ENCODE measurements around the gene ANKRD63. TPM values are rescaled to one million over a fixed set of nuclear protein-coding genes. Genes with fewer than 3 reads are reported as not detected.
A peak's percentile ranks its signal among the peaks of the same experiment; 100 is the strongest.

Gene ANKRD63
- total and polyA plus RNA-seq, 10 donors, result not detected

- H3K27me3 ChIP-seq (replicated peaks in 1 of 7), result no peaks in the 10 kb centered on the region
- no peak overlapping the region for H3K27ac ChIP-seq
- peaks cover 0 to 23% (median 14%) of the 10 kb centered on the region in 8 donors for H3K9me3 ChIP-seq
- intact Hi-C loops (cut with DNase I; ENCODE audit: low total_unique reads), result no loop called here
- DNase-seq, result peak; percentile 56
- WGBS, 5 donors, result 79 to 90% (median 82%) methylated on average over 10 to 11 of the region's 11 CpGs
- H3K36me3 ChIP-seq, result peaks cover 3 to 71% (median 44%) of the 10 kb centered on the region in 6 donors
- peaks cover 0 to 69% (median 29%) of the 10 kb centered on the region in 6 donors for H3K4me1 ChIP-seq
- H3K4me3 ChIP-seq, result no peak overlapping the region
- TF ChIP-seq POLR2AphosphoS5 (IDR thresholded peaks at IDR 0.05), result no peak
- no peak for TF ChIP-seq POLR2A (IDR thresholded peaks at IDR 0.05)
- no peak for TF ChIP-seq CTCF (IDR thresholded peaks at IDR 0.05 in 8 of 11, conservative IDR thresholded peaks at IDR 0.05 in 3 of 11)
Measured at GRCh38 chr15:40302981-40303380, 20.1 kb upstream of the ANKRD63 start.

- Histone ChIP-seq H3K4me1 (peaks cover 0 to 63% (median 27%) of the 10 kb centered on the region in 6 donors), H3K27me3 (replicated peaks in 1 of 7) (no peaks in the 10 kb centered on the region), H3K36me3 (peaks cover 3 to 77% (median 49%) of the 10 kb centered on the region in 6 donors), H3K9me3 (peaks cover 0 to 23% (median 14%) of the 10 kb centered on the region in 8 donors), H3K27ac (no peak overlapping the region), H3K4me3 (no peak overlapping the region)
- WGBS, 5 donors, result 93 to 95% (median 94%) methylated on average over 16 to 19 of the region's 19 CpGs
- DNase-seq, result peak; percentile 70
- TF ChIP-seq CTCF (IDR thresholded peaks at IDR 0.05 in 8 of 11, conservative IDR thresholded peaks at IDR 0.05 in 3 of 11) (no peak), POLR2A (IDR thresholded peaks at IDR 0.05) (no peak)
- intact Hi-C loops (cut with DNase I; ENCODE audit: low total_unique reads), result no loop called here
Measured at GRCh38 chr15:40302288-40302886, 19.5 kb upstream of the ANKRD63 start.

GRCh38 chr15:40301467-40302179, 18.8 kb upstream of the ANKRD63 start:
- H3K27ac ChIP-seq, result no peak overlapping the region
- H3K36me3 ChIP-seq, result peaks cover 3 to 85% (median 52%) of the 10 kb centered on the region in 6 donors
- intact Hi-C loops (cut with DNase I; ENCODE audit: low total_unique reads), result no loop called here
- peaks cover 0 to 56% (median 21%) of the 10 kb centered on the region in 6 donors for H3K4me1 ChIP-seq
- H3K4me3 ChIP-seq, result no peak overlapping the region
- DNase-seq, result peak; percentile 67
- H3K27me3 ChIP-seq (replicated peaks in 1 of 7), result no peaks in the 10 kb centered on the region
- H3K9me3 ChIP-seq, result peaks cover 0 to 23% (median 14%) of the 10 kb centered on the region in 8 donors
- WGBS, 5 donors, result 64 to 71% (median 68%) methylated on average over 12 of the region's 12 CpGs
- TF ChIP-seq POLR2A (IDR thresholded peaks at IDR 0.05) (no peak), CTCF (IDR thresholded peaks at IDR 0.05 in 8 of 11, conservative IDR thresholded peaks at IDR 0.05 in 3 of 11) (no peak), POLR2AphosphoS5 (IDR thresholded peaks at IDR 0.05) (no peak)

- no peak for DNase-seq
- Histone ChIP-seq H3K4me3 (no peak overlapping the region), H3K9me3 (peaks cover 0 to 23% (median 14%) of the 10 kb centered on the region in 8 donors), H3K27me3 (replicated peaks in 1 of 7) (no peaks in the 10 kb centered on the region), H3K27ac (no peak overlapping the region), H3K4me1 (peaks cover 0 to 47% (median 14%) of the 10 kb centered on the region in 6 donors), H3K36me3 (peaks cover 3 to 93% (median 56%) of the 10 kb centered on the region in 6 donors)
- TF ChIP-seq POLR2A (IDR thresholded peaks at IDR 0.05) (no peak), CTCF (IDR thresholded peaks at IDR 0.05 in 8 of 11, conservative IDR thresholded peaks at IDR 0.05 in 3 of 11) (no peak), POLR2AphosphoS5 (IDR thresholded peaks at IDR 0.05) (no peak)
- intact Hi-C loops (cut with DNase I; ENCODE audit: low total_unique reads), result no loop called here
- WGBS, 5 donors, result 93 to 100% (median 96%) methylated on average over 2 of the region's 2 CpGs
Measured at GRCh38 chr15:40300771-40301170, 17.9 kb upstream of the ANKRD63 start.
